ENCODE data around the gene EXOC3L4.

DNA sequence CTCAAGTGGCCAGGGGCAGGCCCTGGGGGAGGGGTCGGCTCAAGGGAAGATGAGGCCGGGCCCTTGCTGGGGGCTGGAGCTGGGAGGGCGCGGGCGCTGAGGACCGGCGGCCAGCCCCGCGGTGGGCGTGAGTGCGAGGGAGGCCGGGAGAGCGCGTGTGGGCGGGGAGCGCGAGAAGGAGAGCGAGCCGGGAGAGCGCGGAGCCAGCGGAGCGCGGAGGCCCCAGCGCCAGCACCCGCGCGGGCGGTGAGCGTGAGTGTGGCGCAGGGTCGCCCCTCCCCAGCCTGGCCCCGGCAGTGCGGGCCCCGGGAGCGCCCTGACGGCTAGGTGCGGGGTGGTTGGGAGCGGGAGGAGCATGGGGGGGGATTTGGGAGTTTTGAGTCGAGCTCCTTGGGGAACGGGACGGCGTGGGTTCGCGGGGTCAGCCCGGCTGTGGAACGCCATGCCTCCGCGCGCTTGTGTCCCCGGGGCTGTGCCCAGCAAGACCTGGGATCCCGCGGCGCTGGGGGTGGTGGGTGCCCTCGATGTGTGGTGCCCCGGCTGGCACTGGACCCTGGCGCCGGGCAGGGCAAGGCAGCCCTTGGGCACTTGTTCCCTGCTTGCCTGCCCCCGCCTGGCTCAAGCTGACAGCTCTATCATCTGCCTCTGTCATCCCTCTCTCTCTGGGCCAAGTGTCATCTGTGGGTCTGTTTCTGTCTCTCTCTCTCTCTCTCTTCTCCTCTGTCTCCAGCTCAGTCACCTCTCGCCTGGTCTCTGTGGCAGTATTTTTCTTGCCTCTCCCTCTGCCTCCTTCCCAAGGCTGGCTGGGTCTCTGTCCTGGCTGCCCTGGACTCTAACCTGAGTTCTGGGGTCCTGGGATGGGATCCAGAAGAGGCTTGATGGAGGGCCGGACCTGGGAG is 10.3 kb upstream of the EXOC3L4 start, which contains the start of gene LBHD2:
- TF ChIP-seq, protein P1, sequence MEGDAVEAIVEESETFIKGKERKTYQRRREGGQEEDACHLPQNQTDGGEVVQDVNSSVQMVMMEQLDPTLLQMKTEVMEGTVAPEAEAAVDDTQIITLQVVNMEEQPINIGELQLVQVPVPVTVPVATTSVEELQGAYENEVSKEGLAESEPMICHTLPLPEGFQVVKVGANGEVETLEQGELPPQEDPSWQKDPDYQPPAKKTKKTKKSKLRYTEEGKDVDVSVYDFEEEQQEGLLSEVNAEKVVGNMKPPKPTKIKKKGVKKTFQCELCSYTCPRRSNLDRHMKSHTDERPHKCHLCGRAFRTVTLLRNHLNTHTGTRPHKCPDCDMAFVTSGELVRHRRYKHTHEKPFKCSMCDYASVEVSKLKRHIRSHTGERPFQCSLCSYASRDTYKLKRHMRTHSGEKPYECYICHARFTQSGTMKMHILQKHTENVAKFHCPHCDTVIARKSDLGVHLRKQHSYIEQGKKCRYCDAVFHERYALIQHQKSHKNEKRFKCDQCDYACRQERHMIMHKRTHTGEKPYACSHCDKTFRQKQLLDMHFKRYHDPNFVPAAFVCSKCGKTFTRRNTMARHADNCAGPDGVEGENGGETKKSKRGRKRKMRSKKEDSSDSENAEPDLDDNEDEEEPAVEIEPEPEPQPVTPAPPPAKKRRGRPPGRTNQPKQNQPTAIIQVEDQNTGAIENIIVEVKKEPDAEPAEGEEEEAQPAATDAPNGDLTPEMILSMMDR (IDR thresholded peaks at IDR 0.05): no peak
- TF ChIP-seq POLR2AphosphoS5 (IDR thresholded peaks at IDR 0.05; ENCODE audit: insufficient read depth in 1 of 2, low read depth in 1 of 2): no peak
